ES-I3 (cell line): ENCODE results near the gene BEND5.

Experiments used
- H3K36me3 ChIP-seq: 2 replicates; pipeline ENCODE4 v1.6.1; 2013; ENCODE audit warnings: mild to moderate bottlenecking, low read length, control low read depth, moderate library complexity; ENCODE audit not compliant: insufficient read depth
- H3K4me1 ChIP-seq: 2 replicates; pipeline ENCODE4 v1.6.1; 2013; ENCODE audit warnings: mild to moderate bottlenecking, control low read depth, low read length; ENCODE audit not compliant: insufficient read depth
- H3K9ac ChIP-seq: 2 replicates; pipeline ENCODE4 v1.6.1; 2013; ENCODE audit warnings: low read depth, mild to moderate bottlenecking, low read length, moderate library complexity
- H3K9me3 ChIP-seq: 2 replicates; pipeline ENCODE4 v1.6.1; 2013; ENCODE audit warnings: mild to moderate bottlenecking, low read length, moderate library complexity; ENCODE audit not compliant: control insufficient read depth, insufficient read depth

The BEND5 gene, protein sequence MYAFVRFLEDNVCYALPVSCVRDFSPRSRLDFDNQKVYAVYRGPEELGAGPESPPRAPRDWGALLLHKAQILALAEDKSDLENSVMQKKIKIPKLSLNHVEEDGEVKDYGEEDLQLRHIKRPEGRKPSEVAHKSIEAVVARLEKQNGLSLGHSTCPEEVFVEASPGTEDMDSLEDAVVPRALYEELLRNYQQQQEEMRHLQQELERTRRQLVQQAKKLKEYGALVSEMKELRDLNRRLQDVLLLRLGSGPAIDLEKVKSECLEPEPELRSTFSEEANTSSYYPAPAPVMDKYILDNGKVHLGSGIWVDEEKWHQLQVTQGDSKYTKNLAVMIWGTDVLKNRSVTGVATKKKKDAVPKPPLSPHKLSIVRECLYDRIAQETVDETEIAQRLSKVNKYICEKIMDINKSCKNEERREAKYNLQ

DNA sequence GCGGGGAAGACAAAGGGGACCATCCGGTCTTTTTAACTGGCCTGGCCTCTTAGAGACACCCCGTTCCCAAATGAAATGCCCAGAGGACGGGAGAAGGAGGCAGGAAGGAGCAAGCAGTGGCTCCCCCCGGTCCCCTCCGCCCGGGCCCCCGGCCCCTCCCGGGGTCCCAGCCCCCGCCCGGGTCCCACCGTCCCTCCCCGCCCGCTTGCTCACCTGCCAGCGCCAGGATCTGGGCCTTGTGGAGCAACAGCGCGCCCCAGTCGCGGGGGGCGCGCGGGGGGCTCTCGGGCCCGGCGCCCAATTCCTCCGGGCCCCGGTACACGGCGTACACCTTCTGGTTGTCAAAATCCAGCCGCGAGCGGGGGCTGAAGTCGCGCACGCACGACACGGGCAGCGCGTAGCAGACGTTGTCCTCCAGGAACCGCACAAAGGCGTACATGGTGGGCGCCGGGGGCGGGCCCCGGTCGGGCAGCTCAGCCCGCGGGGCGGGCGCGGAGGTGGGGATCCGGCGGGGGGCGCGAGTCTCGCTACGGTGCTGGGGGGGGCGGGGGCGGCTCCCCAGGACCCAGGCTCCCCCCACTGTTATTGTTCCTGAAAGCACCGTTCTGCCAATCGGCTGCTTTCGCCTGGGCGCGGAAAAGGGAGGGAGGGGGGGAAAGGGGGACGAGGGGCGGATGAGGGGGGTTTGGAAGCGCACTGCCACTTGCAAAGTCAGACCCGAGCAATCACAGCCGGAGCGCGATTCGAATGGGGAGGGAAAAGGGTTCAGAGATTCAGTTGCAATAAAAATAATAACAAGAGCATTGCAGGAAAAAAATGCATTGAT lies at the start of gene BEND5:
Gene BEND5, minus strand, starts transcription at position 499 of the 826 bp plus-strand sequence. Its CDS starts 60 bp downstream, at position 439.
- Histone ChIP-seq H3K36me3 (no peaks in the 10 kb centered on the region), H3K9me3 (no peaks in the 10 kb centered on the region), H3K4me1 (no peaks in the 10 kb centered on the region), H3K9ac (peak within 1 kb of the TSS; percentile 88)

- no peak overlapping the region for H3K9ac ChIP-seq
- no peaks in the 10 kb centered on the region for H3K4me1 ChIP-seq
- H3K9me3 ChIP-seq: no peaks in the 10 kb centered on the region
- H3K36me3 ChIP-seq: no peaks in the 10 kb centered on the region
Measured at GRCh38 chr1:48823168-48823567, 46.5 kb upstream of the BEND5 start.

DNA sequence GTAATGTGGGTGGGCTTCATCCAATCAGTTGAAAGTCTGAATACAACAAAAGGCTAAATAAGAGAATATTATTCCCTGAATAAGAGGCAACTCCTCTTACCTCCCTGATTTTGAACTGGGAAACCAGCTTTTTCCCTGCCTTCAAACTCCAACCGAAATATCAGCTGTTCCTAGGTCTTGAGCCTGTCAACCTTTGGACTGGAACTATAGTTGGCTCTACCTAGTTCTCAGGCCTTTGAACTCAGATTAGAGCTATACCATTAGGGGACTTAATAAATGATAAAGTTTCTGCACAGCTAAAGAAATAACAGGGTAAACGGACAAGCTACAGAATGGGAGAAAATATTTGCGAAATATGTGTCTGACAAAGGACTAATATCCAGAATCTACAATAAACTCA lies 43.8 kb upstream of the BEND5 start:
- Histone ChIP-seq H3K9ac (no peak overlapping the region), H3K4me1 (no peaks in the 10 kb centered on the region), H3K36me3 (no peaks in the 10 kb centered on the region), H3K9me3 (no peaks in the 10 kb centered on the region)

GRCh38 chr1:48817505-48818114 lies 40.9 kb upstream of the BEND5 start:
- Histone ChIP-seq H3K4me1 (no peaks in the 10 kb centered on the region), H3K36me3 (no peaks in the 10 kb centered on the region), H3K9me3 (no peaks in the 10 kb centered on the region), H3K9ac (no peak overlapping the region)

GRCh38 chr1:48810740-48811139 lies 34.0 kb upstream of the BEND5 start:
- Histone ChIP-seq H3K9me3 (no peaks in the 10 kb centered on the region), H3K9ac (no peak overlapping the region), H3K4me1 (no peaks in the 10 kb centered on the region), H3K36me3 (no peaks in the 10 kb centered on the region)

DNA sequence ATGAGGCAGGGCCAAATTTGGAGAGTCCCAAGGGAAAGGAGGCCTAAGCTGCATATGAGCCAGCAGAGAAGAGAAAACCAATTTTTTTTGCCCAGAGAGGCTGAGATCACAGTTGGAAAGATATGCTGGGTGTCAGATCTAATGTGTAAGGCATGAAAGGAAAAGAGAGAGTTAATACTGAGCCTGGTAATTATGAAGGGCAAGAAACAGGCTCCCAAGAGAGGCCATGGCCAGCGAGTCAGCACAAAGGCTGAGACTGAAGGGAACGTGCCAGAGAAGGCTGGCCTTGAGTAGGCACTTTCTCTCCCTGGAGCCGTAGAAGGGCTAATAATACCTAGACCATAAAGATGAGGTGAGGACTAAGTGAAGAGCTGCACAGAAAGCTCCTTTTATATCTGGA lies 31.8 kb upstream of the BEND5 start:
- H3K36me3 ChIP-seq: no peaks in the 10 kb centered on the region
- no peak overlapping the region for H3K9ac ChIP-seq
- H3K9me3 ChIP-seq: no peaks in the 10 kb centered on the region
- no peaks in the 10 kb centered on the region for H3K4me1 ChIP-seq

GRCh38 chr1:48807554-48808260 lies 31.0 kb upstream of the BEND5 start:
- Histone ChIP-seq H3K4me1 (no peaks in the 10 kb centered on the region), H3K9me3 (no peaks in the 10 kb centered on the region), H3K9ac (no peak overlapping the region), H3K36me3 (no peaks in the 10 kb centered on the region)

- Histone ChIP-seq H3K9me3 (no peaks in the 10 kb centered on the region), H3K9ac (no peak overlapping the region), H3K36me3 (no peaks in the 10 kb centered on the region), H3K4me1 (no peaks in the 10 kb centered on the region)
Measured at GRCh38 chr1:48803474-48803873, 26.8 kb upstream of the BEND5 start.

GRCh38 chr1:48794816-48795215 lies 18.1 kb upstream of the BEND5 start:
- no peaks in the 10 kb centered on the region for H3K4me1 ChIP-seq
- H3K36me3 ChIP-seq: no peaks in the 10 kb centered on the region
- no peak overlapping the region for H3K9ac ChIP-seq
- no peaks in the 10 kb centered on the region for H3K9me3 ChIP-seq

GRCh38 chr1:48793863-48794262 lies 17.2 kb upstream of the BEND5 start:
- Histone ChIP-seq H3K9me3 (no peaks in the 10 kb centered on the region), H3K36me3 (no peaks in the 10 kb centered on the region), H3K9ac (no peak overlapping the region), H3K4me1 (no peaks in the 10 kb centered on the region)

DNA sequence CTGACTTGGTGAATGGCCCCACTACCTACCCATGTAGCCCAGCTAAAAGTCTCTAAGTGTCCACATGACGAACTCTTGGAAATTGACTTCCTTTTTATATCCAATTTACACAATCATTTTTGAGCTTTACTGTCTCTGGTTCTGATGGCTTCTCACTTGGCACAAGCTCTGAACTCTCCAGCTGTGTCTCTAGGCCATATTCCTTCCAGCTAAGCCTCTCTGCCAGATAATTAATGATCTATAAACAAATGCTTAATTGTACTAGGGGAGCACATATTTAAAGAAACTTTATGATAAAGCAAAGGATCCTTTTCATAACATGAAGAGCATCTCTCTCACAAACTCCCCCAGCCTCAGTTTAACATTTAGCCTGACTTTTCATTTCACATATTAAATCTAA lies 16.3 kb upstream of the BEND5 start:
- H3K36me3 ChIP-seq: no peaks in the 10 kb centered on the region
- no peaks in the 10 kb centered on the region for H3K4me1 ChIP-seq
- H3K9me3 ChIP-seq: no peaks in the 10 kb centered on the region
- H3K9ac ChIP-seq: no peak overlapping the region

DNA sequence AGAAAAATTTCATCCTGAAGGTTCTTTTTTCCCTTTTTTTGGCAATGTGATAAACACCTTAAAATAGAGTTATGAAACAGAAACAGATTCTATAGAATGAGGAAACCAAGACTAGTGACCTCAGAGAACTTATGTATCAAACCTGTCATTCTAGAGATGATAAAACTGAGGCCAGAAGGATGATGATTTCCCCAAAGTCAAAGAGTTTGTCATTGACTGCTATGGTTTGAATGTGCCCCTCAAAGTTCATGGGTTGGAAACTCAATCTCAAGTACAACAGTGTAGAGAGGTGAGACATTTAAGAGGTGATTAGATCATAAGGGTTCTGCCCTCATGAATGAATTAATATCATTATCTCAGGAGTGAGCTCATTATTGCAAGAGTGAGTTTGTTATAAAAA lies 13.7 kb upstream of the BEND5 start:
- Histone ChIP-seq H3K36me3 (no peaks in the 10 kb centered on the region), H3K9ac (no peak overlapping the region), H3K4me1 (no peaks in the 10 kb centered on the region), H3K9me3 (no peaks in the 10 kb centered on the region)

- Histone ChIP-seq H3K9me3 (no peaks in the 10 kb centered on the region), H3K9ac (no peak overlapping the region), H3K36me3 (no peaks in the 10 kb centered on the region), H3K4me1 (no peaks in the 10 kb centered on the region)
Measured at GRCh38 chr1:48789903-48790302, 13.2 kb upstream of the BEND5 start.

GRCh38 chr1:48785869-48786268 lies 9.2 kb upstream of the BEND5 start:
- Histone ChIP-seq H3K9me3 (no peaks in the 10 kb centered on the region), H3K36me3 (no peaks in the 10 kb centered on the region), H3K4me1 (no peaks in the 10 kb centered on the region), H3K9ac (no peak overlapping the region)
